Activated gamma-delta T cell treated with anti-CD3 and anti-CD28 coated beads, Interleukin-2, amount 50 U/mL, for 16 hours (primary cell): ENCODE data around the gene TPD52L1.

Source experiments
- DNase-seq: peaks from one replicate; pipeline ENCODE4 v3.0.0-alpha.2; 2020; ENCODE audit warnings: low read depth

TPD52L1 gene

GRCh38 chr6:125245523-125246264 is 92.1 kb downstream of the TPD52L1 start:
- DNase-seq, result no peak

- no peak for DNase-seq
Observed at GRCh38 chr6:125246566-125246965, 93.0 kb downstream of the TPD52L1 start.

GRCh38 chr6:125248136-125248535 is 94.6 kb downstream of the TPD52L1 start:
- no peak for DNase-seq

DNA sequence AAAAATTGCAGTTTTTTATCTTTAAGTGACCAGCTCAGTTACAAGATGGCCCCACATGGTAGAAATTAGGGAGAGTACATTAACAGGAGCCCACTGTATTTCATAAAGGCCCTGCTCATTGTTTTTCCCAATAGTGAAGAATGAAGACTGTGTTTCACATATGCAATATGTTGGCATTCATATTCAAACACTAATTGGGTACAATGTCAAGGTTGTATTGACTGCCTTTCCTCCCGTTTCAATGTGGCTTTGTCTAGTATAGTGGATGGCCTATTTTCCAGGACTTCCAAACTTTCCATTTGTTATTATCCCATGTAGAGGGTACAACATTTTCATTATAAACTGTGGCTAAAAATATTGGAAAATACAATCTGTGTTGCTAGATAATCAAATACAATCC is 96.9 kb downstream of the TPD52L1 start:
- no peak for DNase-seq

DNA sequence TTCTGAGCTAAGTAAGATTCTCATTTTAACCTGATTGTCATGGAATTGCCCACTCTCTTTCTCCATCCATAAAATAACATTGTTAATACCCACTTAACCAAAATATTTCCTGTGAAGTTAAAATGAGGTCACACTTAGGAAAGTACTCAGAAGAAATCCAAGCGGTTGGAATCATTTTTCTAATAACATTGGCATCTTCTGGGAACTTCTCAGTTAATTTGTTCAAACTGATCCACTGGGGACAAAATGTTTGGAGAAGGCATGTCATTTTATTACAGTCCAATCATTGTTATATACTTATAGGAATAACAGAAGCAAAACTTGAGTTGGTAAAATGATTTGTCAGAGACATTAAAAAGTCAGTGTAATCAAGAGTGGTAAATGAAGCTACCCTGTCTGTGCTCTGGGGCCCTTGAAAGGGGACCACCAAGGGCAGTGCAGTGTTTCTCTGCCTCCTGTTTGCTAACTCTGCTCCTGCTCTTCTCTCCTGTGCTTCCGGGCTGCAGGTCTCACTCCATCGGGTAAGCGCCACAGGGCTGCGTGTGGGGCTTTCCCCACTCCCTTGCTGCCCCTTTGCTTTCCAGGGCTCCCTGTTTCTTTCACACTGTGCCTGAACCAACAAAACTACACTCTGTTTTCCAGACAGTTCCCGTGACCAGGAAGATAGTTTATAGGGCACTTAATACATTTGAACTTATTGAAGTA is 98.1 kb downstream of the TPD52L1 start:
- DNase-seq, result no peak

DNA sequence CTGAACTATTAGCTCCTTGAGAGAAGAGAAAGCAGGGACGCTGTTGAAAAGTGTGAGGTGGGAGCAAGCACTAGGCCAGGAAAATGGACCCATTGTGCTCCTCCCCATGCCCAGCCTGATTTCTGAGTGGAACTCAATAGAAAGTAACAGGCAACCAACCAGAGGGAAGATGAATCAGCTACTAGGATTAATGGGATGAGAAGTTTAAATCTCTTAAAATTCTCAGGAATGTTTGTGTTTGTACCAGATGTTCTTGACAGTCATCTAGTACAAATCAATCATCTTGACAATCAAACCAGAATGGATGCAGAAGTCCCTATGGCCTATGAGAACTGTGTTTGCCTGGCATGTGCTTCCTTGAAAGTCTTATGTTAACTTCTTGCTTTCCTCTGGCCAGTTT is 99.3 kb downstream of the TPD52L1 start:
- DNase-seq, result no peak

- DNase-seq, result no peak
Observed at GRCh38 chr6:125253881-125254280, 100.3 kb downstream of the TPD52L1 start.

DNA sequence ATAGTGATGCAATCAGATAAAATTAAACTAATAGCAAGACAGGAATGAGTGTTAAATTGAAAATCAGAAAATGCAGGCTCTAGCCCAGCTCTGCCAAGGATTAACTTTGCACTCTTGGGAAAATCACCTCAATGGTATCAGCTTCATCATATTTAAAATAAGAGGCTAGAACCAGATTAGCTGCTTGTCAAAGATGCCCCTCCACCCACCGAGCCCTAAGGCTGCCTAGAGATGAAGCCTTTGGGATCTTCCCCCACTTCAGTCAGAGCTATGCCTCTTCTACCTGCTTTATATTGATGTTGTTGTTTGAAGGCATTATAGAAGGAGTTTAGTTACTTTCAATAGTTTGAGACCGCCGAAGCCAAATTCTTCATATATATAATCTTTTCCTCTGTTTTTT is 100.7 kb downstream of the TPD52L1 start:
- DNase-seq, result no peak

DNA sequence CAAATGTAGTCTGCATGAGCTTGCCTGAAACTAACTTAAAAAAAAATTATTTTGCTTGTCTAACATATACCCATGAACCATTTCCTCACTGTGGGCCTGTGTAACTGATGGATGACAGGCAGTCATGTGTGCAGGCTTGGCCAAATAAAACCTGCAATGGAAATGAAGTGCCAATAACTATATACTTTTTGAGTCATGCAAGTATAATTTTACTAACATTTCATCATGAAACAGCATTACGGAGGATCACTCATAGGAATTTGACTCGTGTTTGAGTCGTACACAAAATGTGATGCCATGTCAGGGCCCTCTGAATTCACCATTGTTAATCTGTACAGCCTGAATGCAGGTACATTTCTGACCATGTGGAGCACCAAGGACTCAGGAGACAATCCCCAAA is 101.6 kb downstream of the TPD52L1 start:
- no peak for DNase-seq

DNA sequence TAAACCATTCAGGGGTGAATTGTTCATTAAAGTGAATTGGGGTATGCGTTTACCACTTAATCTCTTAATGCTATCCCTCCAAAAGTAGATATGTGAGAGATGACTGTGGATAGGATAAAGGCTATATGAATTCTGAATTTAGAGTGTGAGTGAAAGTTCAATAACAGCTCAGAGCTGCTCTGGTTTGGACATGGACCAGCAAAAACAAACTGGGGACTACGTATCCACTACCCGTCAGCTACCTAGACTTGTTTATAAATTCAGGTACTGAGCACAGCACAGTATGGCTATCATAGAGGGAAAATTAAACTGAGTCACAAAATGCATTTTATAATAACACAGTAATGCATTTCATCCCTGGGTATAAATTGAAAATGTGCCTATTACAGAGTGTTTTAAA is 103.8 kb downstream of the TPD52L1 start:
- DNase-seq, result no peak

DNA sequence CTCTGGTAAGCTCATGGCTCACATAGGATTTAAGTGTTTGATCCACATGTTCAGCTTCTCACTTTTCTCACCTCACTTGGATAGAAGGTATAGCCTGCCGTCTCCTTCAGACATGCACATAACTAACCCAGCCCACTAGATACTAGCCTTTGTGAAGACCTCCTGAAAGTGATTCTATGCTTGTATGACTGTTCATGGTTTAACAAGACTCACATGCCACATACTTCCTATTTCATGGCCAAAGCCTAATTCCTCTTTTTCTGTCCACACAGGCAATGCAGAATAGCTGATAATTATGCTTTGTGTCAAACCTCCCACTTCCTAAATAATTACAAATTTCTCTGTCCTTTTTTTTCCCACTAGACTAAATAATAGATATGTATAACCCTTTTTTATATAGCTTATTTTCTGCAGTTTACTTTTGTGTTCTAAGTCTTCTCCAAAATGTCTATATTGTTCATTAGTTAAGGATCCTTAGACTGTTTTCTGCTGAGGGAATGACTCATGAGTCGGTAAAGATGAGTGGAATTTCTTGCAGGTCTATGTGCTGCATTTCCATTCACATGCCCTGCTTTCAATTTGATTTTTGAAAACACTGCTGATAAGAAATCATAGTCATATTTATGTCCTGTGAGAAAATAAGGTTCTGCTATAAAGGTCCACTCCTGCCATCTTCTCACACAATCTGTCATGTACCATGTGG is 105.2 kb downstream of the TPD52L1 start:
- no peak for DNase-seq

DNA sequence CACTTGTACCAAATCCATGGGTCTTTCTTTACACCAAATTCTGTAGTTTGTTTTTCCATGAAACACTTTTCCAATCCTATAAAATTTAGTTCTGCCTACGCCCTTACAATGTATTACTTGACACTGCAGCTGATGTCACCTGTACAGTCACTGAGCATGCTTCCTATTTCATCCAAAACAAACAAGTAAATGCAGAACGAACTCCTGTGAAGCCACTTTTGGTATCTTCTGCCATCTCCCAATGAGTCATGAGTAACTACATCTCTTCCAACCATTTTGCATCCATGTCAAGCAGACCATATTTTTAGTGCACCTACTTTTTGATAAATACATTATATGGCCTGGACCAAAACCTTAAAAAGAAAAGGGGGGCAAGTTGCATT is 105.8 kb downstream of the TPD52L1 start:
- DNase-seq, result no peak

DNA sequence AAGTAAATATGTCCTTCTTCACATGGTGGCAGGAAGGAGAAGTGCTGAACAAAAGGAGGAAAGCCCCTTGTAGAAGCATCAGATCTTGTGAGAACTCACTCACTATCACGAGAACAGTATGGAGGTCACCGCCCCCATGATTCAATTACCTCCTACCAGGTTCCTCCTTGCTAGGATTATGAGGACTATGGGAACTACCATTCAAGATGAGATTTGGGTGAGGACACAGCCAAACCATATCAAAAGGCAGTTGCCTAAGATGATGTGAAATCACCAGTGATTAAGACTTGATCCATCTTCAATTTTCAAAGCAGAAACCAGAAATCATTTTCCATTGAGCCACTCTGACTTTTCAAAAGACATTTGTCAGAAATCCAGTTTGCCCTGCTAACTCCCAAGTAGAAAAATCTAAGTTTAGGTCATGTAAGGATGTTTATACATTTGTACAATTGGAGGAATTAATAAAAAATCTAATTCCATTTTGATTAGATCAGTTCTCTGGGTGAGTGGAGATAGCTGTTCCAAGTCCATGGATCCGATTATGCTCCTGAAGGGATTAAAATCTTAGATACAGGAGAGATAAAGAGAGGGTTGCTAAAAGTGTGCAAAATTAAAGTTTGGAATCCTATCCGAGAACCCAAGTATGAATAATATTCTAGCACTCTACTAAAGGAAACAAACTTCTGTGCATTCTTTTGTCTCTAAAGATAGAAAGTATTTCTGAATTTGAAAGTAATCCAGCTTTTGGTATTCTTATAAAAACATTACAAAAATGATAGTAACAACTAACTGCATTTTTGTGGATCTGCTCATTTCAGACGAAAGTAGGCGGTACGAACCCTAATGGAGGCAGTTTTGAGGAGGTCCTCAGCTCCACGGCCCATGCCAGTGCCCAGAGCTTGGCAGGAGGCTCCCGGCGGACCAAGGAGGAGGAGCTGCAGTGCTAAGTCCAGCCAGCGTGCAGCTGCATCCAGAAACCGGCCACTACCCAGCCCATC is 108.7 kb downstream of the TPD52L1 start:
- DNase-seq, result no peak

- no peak for DNase-seq
Observed at GRCh38 chr6:125264476-125264875, 110.9 kb downstream of the TPD52L1 start.

GRCh38 chr6:125267806-125268523 is 114.4 kb downstream of the TPD52L1 start:
- no peak for DNase-seq

DNA sequence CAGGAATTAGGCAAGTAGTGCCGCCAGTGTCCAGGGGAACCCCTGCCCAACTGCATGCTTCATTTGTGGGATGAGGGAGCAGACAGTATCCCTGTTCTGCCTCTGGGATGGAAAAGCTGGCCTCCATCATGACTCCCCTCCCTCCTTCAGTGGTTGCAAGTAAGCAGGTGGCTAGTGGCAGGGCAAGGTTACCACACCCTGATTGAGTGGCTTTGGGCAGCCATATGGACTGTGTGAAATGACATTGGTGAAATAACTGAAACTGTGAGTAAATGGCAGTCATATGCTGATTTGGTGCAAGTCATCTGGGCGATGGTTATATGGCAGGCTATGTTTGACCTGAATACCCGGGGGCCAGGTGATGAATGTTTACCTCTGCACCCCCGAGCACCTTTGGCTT is 115.2 kb downstream of the TPD52L1 start:
- no peak for DNase-seq

- DNase-seq, result no peak
Observed at GRCh38 chr6:125269328-125269985, 115.9 kb downstream of the TPD52L1 start.

DNA sequence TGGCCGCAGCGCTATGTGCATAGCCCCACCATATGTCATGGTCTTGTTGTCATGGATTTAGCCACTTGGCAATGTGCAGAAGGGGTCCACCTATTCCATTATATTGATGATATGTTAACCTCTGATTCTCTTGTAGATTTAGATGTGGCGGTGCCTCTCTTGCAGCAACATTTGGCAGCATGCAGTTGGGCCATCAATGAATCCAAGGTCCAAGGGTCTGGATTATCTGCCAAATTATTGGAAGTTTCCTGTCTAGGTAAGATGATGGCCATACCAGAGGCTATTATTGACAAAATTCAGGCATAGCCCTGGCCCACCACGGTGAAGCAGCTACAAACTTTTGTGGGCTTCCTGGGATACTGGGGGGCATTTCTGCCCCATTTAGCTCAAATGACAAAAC is 116.8 kb downstream of the TPD52L1 start:
- no peak for DNase-seq

GRCh38 chr6:125271486-125272159 is 118.0 kb downstream of the TPD52L1 start:
- DNase-seq, result no peak

- no peak for DNase-seq
Observed at GRCh38 chr6:125273251-125273650, 119.7 kb downstream of the TPD52L1 start.
